ENCODE data around the gene TSPO. TPM values are rescaled to one million over a fixed set of nuclear protein-coding genes. Genes with fewer than 3 reads are reported as not detected.

Gene TSPO
- total RNA-seq, 1 donor from 2014 or later: 124 TPM

GRCh38 chr22:43128116-43128515, 23.2 kb upstream of the TSPO start:
- no peaks in the 10 kb centered on the region for H3K9me3 ChIP-seq (ENCODE audit: insufficient read depth, low read depth, low read length)
- no peak overlapping the region for H2AFZ ChIP-seq (ENCODE audit: low read depth, low read length)
- FAIRE-seq (no peak), DNase-seq (ENCODE audit: low read depth) (no peak)
- H3K4me1 Mint-ChIP-seq (ENCODE audit: low read depth, unreplicated experiment): peaks cover 6% of the 10 kb centered on the region
- H3K36me3 Mint-ChIP-seq (ENCODE audit: low read depth, unreplicated experiment): no peaks in the 10 kb centered on the region
- no peak overlapping the region for H3K9ac ChIP-seq (ENCODE audit: low read length)
- H4K20me1 ChIP-seq (ENCODE audit: insufficient read depth, low read length): no peaks in the 10 kb centered on the region
- no peak for TF ChIP-seq CTCF (IDR thresholded peaks at IDR 0.05; ENCODE audit: insufficient read depth, low read depth, low read length)
- no peak for TF ChIP-seq EZH2 (IDR thresholded peaks at IDR 0.05; ENCODE audit: insufficient read depth, low read length)
- H3K79me2 ChIP-seq (ENCODE audit: insufficient read depth, low read length): no peaks in the 10 kb centered on the region
- peak overlapping the region; percentile 66 for H3K27ac Mint-ChIP-seq (ENCODE audit: unreplicated experiment)
- no peak overlapping the region for H3K27ac ChIP-seq (ENCODE audit: low read depth, low read length)
- peaks cover 3% of the 10 kb centered on the region for H3K36me3 ChIP-seq (ENCODE audit: insufficient read depth, low read length)
- peaks cover 18% of the 10 kb centered on the region for H3K4me1 ChIP-seq (ENCODE audit: insufficient read depth, low read length)
- no peaks in the 10 kb centered on the region for H3K27me3 ChIP-seq (ENCODE audit: insufficient read depth, low read length)
- H3K4me2 ChIP-seq (ENCODE audit: low read length): no peak overlapping the region
- no peak overlapping the region for H3K4me3 ChIP-seq (ENCODE audit: insufficient read depth, low read depth, low read length)
- no peak overlapping the region for H3K4me3 Mint-ChIP-seq (ENCODE audit: unreplicated experiment)
- no peaks in the 10 kb centered on the region for H3K9me3 Mint-ChIP-seq (ENCODE audit: unreplicated experiment)
- no peaks in the 10 kb centered on the region for H3K27me3 Mint-ChIP-seq (ENCODE audit: low read depth, unreplicated experiment)

- Mint-ChIP-seq H3K27me3 (ENCODE audit: low read depth, unreplicated experiment) (no peaks in the 10 kb centered on the region), H3K4me3 (ENCODE audit: unreplicated experiment) (no peak overlapping the region), H3K27ac (ENCODE audit: unreplicated experiment) (no peak overlapping the region), H3K9me3 (ENCODE audit: unreplicated experiment) (no peaks in the 10 kb centered on the region), H3K4me1 (ENCODE audit: low read depth, unreplicated experiment) (peaks cover 12% of the 10 kb centered on the region), H3K36me3 (ENCODE audit: low read depth, unreplicated experiment) (peaks cover 8% of the 10 kb centered on the region)
- H3K4me2 ChIP-seq (ENCODE audit: low read length): no peak overlapping the region
- no peak overlapping the region for H3K27ac ChIP-seq (ENCODE audit: low read depth, low read length)
- TF ChIP-seq EZH2 (IDR thresholded peaks at IDR 0.05; ENCODE audit: insufficient read depth, low read length) (no peak), CTCF (IDR thresholded peaks at IDR 0.05; ENCODE audit: insufficient read depth, low read depth, low read length) (no peak)
- no peaks in the 10 kb centered on the region for H4K20me1 ChIP-seq (ENCODE audit: insufficient read depth, low read length)
- no peak for DNase-seq (ENCODE audit: low read depth)
- no peaks in the 10 kb centered on the region for H3K9me3 ChIP-seq (ENCODE audit: insufficient read depth, low read depth, low read length)
- peaks cover 3% of the 10 kb centered on the region for H3K36me3 ChIP-seq (ENCODE audit: insufficient read depth, low read length)
- no peak overlapping the region for H3K4me3 ChIP-seq (ENCODE audit: insufficient read depth, low read depth, low read length)
- H3K4me1 ChIP-seq (ENCODE audit: insufficient read depth, low read length): peaks cover 18% of the 10 kb centered on the region
- H3K79me2 ChIP-seq (ENCODE audit: insufficient read depth, low read length): no peaks in the 10 kb centered on the region
- H2AFZ ChIP-seq (ENCODE audit: low read depth, low read length): no peak overlapping the region
- no peaks in the 10 kb centered on the region for H3K27me3 ChIP-seq (ENCODE audit: insufficient read depth, low read length)
- FAIRE-seq: no peak
- H3K9ac ChIP-seq (ENCODE audit: low read length): no peak overlapping the region
Measured at GRCh38 chr22:43128928-43129424, 22.4 kb upstream of the TSPO start.
